Inflammatory macrophage treated with lipopolysaccharide for 1 hour (primary cell): ENCODE data around the gene PNPLA5.
A peak's percentile ranks its signal among the peaks of the same experiment; 100 is the strongest.
"Not testable (repeated sequence)": the region's sequence is repeated elsewhere in the genome, so short reads cannot be mapped to it uniquely, and the experiment has no call there.

Source experiments
- DNase-seq, 2 donors: peaks; one replicate each; pipeline ENCODE4 v3.0.0-alpha.2; 2020 to 2022

PNPLA5 gene

DNA sequence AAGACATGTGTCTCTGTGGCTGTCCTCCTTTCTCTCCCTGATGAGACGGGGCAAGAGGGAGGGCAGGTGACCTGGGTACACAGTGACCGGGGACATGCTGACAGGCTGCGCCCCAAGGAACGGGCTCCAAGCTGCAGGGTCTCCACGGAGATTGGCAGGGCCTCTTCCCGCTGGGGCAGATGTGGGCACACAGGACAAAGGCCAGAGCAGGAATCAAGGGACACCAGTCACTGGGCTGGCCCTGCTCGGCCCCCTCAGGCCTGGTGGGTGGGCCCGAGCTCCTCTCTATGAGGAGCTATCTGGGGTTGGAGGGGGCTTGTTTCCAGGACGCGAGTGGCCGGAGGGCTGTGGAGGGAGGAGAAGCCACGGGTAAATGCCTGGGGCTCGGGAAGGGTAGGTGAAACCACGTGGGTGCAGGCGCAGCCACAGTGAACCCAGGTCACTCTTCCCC is 11.2 kb downstream of the PNPLA5 start:
- no peak for DNase-seq

- no peak for DNase-seq
Observed at GRCh38 chr22:43879901-43880540, 11.8 kb downstream of the PNPLA5 start.

DNA sequence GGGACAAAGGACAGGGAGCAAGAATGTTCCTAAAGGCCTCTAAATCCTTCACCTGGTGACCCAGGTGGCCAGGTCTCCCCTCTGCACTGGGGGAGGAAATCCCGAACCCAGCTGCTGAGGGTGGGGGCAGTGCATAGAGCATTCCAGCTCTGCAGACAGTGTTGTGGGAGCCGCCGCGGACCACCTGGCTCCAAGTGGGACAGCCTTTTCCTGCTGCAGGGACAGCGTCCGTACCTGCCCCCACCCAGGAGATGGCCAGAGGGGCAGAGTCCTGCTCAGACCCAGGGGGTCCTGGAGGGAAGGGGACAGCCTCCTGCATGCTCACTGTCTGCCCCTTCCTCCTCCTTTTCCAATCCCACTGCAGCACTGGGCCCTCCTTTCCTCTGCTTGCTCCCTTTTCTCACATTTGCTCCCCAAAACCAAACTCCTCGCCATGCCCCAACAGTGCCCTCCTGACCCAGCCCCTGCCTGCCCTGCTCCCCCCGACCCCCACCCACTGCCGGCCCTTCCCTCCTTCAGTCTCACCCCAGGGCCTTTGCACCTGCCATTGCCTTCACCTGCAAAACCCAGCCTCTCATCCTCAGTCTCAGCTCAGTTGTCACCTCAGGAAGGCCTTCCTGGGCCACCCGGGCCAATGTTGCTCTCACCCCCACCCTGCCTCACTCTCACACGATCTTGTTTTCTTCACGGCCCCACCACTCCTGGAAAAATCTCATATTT is 12.8 kb downstream of the PNPLA5 start:
- DNase-seq: no peak

- no peak for DNase-seq
Observed at GRCh38 chr22:43878079-43878795, 13.6 kb downstream of the PNPLA5 start.

DNA sequence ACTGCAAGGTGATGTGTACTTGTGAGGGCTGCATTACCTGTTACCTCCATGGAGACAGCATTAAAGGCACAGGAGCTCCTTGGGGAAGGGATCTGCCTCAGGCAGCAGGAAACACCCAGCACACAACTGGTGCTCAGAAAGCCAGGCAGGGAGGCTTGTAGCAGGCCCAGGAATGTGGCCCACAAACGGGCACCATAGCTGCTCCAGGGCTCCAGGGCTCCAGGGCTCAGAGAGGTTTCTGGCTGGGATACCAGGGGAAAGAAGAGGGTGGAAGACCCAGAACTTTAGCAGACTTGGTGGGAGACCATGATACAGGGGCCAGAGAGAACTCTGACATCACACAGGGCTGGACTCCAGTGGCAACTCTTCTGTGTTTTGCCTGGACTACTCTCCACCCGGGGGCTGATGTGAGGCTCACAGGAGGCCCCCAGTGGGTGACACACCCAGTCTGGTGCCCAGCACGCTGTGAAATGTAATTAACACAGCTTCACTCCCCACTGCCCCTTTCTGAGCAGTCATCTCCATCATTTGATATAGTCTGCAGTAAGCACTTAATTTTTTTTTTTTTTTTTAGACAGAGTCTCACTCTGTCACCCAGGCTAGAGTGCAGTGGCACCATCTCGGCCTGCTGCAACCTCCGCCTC is 14.8 kb downstream of the PNPLA5 start:
- DNase-seq: no peak

DNA sequence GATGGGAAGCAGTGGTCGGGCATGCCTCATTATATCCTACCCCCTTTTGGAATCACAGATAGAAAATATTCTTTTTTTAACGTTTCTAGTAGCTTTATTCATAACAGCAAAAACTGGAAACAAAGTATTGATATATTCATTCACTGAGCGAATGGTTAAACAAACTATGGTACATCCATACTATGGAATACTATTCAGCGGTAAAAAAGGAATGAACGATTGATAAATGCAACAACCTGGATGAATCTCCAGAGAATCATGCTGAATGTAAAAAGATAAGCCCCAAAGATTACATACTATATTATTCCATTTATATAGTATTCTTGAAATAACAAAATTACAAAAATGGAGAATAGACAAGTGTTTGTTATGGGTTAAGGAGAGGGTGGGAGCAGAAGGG is 22.0 kb downstream of the PNPLA5 start:
- DNase-seq: no peak

DNA sequence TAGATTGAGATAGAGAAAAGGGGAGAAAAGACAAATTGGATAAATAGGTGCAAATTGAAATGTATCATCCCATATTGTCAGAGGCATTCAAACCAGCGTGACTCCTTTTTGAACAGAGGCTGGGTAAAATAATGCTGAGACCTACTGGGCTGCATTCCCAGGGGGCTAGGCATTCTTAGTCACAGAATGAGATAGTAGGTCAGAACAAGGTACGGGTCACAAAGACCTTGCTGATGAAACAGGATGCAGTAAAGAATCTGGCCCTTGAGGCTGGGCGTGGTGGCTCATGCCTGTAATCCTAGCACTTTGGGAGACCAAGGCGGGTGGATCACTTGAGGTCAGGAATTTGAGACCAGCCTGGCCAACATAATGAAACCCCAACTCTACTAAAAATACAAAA is 22.8 kb downstream of the PNPLA5 start:
- DNase-seq: not testable (repeated sequence)

GRCh38 chr22:43867839-43868635 is 23.8 kb downstream of the PNPLA5 start:
- peak; percentile 7 to 68 for DNase-seq

DNA sequence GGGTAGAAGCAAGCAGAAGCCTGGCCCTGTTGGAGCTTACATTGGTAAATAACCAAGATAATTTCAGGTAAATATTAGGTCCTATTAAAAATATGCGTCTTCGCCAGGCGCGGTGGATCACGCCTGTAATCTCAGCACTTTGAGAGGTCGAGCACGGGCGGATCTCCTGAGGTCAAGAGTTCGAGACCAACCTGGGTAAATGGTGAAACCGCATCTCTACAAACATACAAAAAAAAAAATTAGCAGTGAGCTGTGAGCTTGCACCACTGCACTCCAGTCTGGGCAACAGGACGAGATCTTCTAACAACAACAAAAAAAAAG is 29.0 kb downstream of the PNPLA5 start:
- DNase-seq: no peak

- no peak for DNase-seq
Observed at GRCh38 chr22:43862074-43862881, 29.5 kb downstream of the PNPLA5 start, which contains the start of gene SULT4A1. Gene SULT4A1, minus strand, starts transcription at chr22:43862513. Its CDS starts 131 bp downstream, at chr22:43862382.

- DNase-seq: no peak
Observed at GRCh38 chr22:43861529-43861928, 30.3 kb downstream of the PNPLA5 start.

- DNase-seq: no peak
Observed at GRCh38 chr22:43860831-43861230, 31.0 kb downstream of the PNPLA5 start.

DNA sequence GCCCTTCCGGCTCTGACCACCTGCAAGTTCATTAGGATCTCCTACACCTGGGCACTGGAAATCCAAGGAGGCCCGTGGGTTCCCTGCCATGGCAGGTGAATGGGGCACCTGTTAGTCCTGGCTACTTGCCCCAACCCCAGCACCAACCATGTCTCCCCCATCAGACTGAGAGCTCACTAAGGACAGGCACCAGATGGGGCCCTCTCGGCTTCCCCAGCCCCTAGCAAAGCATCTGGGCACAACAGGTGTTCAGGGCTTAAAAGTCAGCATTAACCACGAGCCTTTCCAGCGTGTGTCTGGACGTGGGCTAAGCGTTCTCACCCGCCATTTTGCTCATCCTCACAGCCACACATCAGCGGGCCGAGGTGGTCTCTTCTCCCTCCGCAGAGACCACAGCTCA is 31.7 kb downstream of the PNPLA5 start:
- no peak for DNase-seq

DNA sequence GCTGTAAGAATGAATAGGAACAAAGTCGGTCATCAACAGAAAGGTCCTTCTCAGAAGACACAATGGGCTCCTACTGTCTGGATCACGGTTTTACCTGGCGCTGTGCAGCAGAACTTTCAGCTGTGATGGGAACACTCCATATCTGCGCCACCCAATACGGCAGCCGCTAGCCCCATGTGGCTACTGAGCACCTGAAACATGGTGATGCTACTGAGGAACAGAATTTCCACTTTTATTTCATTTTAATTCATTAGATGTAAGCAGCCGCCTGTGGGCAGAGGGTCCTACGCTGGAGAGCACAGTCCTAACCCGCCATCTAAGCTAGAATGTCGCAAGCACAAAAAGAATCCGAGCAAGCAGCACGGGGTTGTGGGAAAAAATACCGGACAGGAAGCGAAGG is 32.2 kb downstream of the PNPLA5 start:
- DNase-seq: no peak

GRCh38 chr22:43859176-43859575 is 32.6 kb downstream of the PNPLA5 start:
- no peak for DNase-seq

GRCh38 chr22:43858156-43858895 is 33.5 kb downstream of the PNPLA5 start:
- DNase-seq: no peak

GRCh38 chr22:43857367-43857766 is 34.4 kb downstream of the PNPLA5 start:
- DNase-seq: no peak

DNA sequence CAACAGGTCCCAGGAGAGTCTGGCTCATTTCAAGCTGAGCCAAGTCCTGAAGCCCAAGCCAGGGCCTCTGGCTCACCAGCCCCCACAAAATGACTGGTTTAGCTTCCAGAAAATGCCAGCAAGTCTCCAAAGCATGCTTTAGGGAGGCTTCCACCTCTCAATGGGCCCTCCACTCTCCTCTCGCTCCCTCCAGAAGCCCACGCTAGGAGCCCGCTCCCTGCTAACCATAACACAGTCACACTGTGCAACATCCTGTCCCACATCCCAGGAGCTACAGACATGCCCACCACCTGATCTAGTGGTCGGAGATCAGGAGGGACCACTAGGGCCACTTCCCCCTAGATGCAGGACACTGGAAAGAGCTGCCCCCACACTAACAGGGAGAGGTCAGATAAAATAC is 36.4 kb downstream of the PNPLA5 start:
- no peak for DNase-seq

GRCh38 chr22:43854786-43855271 is 37.0 kb downstream of the PNPLA5 start:
- DNase-seq: no peak

DNA sequence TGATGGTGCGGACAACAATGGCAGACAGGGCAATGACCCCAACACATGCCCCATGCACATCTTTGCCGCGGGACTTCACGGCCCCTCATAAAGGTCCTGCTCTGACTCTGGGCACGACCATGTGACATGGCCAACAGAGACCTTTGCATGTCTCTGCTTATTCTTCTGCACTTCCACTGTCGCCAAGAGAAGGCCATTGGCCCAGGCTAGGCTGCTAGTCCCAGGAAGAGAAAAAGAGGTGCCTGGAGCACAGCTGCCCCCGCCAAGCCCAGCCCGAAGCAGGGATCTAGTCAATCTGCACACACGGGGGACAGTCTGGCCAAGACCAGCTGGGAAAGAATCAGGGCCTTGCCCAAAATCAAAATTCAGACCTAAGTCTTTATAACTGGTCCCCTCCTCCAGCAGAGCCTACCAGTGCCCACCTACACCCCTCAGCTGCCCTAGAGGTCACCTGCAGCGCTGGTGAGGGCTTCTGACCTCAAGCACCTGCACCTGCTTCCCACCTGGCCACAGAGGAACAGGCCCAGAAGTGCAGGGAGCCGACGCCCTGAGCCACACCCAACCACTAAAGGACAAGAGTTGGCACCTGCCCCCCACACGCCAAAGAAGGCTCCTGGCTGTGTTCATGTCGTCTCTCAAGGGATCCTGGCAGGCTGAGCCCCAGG is 37.6 kb downstream of the PNPLA5 start:
- no peak for DNase-seq
